Activated naive CD4-positive, alpha-beta T cell treated with anti-CD3 and anti-CD28 coated beads for 36 hours (primary cell): ENCODE measurements around the gene INTS1. TPM values are rescaled to one million over a fixed set of nuclear protein-coding genes. Genes with fewer than 3 reads are reported as not detected.
"Not testable (repeated sequence)": the region's sequence is repeated elsewhere in the genome, so short reads cannot be mapped to it uniquely, and the experiment has no call there.

Source experiments
- CTCF ChIA-PET: fragments of 350-600 bp; sonication (Branson Sonifier 250); formaldehyde crosslinking; loops from one replicate; lab custom pipeline; 2021; ENCODE audit warnings: antibody characterized with exemption; lab: Charles Lee
- DNase-seq: peaks from one replicate; pipeline ENCODE4 v3.0.0-alpha.2; 2020
- H3K27ac Mint-ChIP-seq: one replicate; pipeline ENCODE4 v1.8.0; 2021; ENCODE audit warnings: mild to moderate bottlenecking, mixed read lengths
- H3K27me3 Mint-ChIP-seq: one replicate; pipeline ENCODE4 v1.8.0; 2021; ENCODE audit warnings: low read depth, mixed read lengths
- H3K36me3 Mint-ChIP-seq: one replicate; pipeline ENCODE4 v1.8.0; 2021; ENCODE audit warnings: low read depth, mixed read lengths
- H3K4me1 Mint-ChIP-seq: one replicate; pipeline ENCODE4 v1.8.0; 2021; ENCODE audit warnings: low read depth, mixed read lengths
- H3K4me3 Mint-ChIP-seq: one replicate; pipeline ENCODE4 v1.8.0; 2021; ENCODE audit warnings: mild to moderate bottlenecking, moderate library complexity, mixed read lengths
- H3K9me3 Mint-ChIP-seq: one replicate; pipeline ENCODE4 v1.8.0; 2021; ENCODE audit warnings: mixed read lengths
- intact Hi-C: fragments of 100-400 bp; cut with micrococcal nuclease; formaldehyde crosslinking; loops from one replicate; pipeline ENCODE4 v1.15.1; 2023
- total RNA-seq, 2 experiments: library from RNA; stranded (reverse); gene quantifications; one replicate each; pipeline ENCODE4 v1.2.3, GENCODE V29; 2021

INTS1 gene
- total RNA-seq, 2 experiments from 2014 or later: 97.6 to 103 TPM

- no peak overlapping the region for H3K27ac Mint-ChIP-seq
- H3K9me3 Mint-ChIP-seq: peaks cover 6% of the 10 kb centered on the region
- CTCF ChIA-PET: interaction anchor here (1.2 kb wide), 1 partner anchor 33 kb away, joined by 3 read pairs; no protein-coding TSS in a partner anchor
These were observed 17.3 kb upstream of the INTS1 start for GRCh38 chr7:1521456-1521855.

GRCh38 chr7:1520539-1521234 lies 16.5 kb upstream of the INTS1 start:
- no peak overlapping the region for H3K27ac Mint-ChIP-seq
- H3K4me1 Mint-ChIP-seq: peaks cover 7% of the 10 kb centered on the region
- CTCF ChIA-PET: no interaction called here
- no peaks in the 10 kb centered on the region for H3K36me3 Mint-ChIP-seq
- peaks cover 6% of the 10 kb centered on the region for H3K9me3 Mint-ChIP-seq
- H3K4me3 Mint-ChIP-seq: no peak overlapping the region
- no peaks in the 10 kb centered on the region for H3K27me3 Mint-ChIP-seq
- intact Hi-C loops: no loop called here
- DNase-seq: no peak

More at GRCh38 chr7:1521456-1521855, 17.3 kb upstream of the INTS1 start:
- Mint-ChIP-seq H3K36me3 (no peaks in the 10 kb centered on the region), H3K4me1 (peaks cover 7% of the 10 kb centered on the region), H3K4me3 (no peak overlapping the region), H3K27me3 (no peaks in the 10 kb centered on the region)
- intact Hi-C loops: no loop called here
- DNase-seq: peak; percentile 49

- H3K9me3 Mint-ChIP-seq, H3K4me1 Mint-ChIP-seq, DNase-seq, intact Hi-C loops, H3K27me3 Mint-ChIP-seq, H3K4me3 Mint-ChIP-seq, H3K36me3 Mint-ChIP-seq, H3K27ac Mint-ChIP-seq: not testable (repeated sequence)
- CTCF ChIA-PET: interaction anchor here (2.4 kb wide), 1 partner anchor 14 kb away, joined by 6 read pairs; no protein-coding TSS in a partner anchor
These were observed 15.2 kb upstream of the INTS1 start for GRCh38 chr7:1519322-1519922.

GRCh38 chr7:1516586-1517251 lies 12.5 kb upstream of the INTS1 start:
- Mint-ChIP-seq H3K27ac (no peak overlapping the region), H3K4me3 (no peak overlapping the region), H3K4me1 (peaks cover 26% of the 10 kb centered on the region), H3K36me3 (no peaks in the 10 kb centered on the region), H3K27me3 (no peaks in the 10 kb centered on the region), H3K9me3 (peaks cover 6% of the 10 kb centered on the region)
- intact Hi-C loops: no loop called here
- no peak for DNase-seq
- CTCF ChIA-PET: interaction anchor here (0.6 kb wide), 1 partner anchor 209 kb away, joined by 6 read pairs; no protein-coding TSS in a partner anchor

- H3K4me1 Mint-ChIP-seq: peaks cover 22% of the 10 kb centered on the region
- H3K27me3 Mint-ChIP-seq, H3K9me3 Mint-ChIP-seq, DNase-seq, H3K27ac Mint-ChIP-seq, CTCF ChIA-PET, intact Hi-C loops, H3K4me3 Mint-ChIP-seq, H3K36me3 Mint-ChIP-seq: not testable (repeated sequence)
These were observed 11.3 kb upstream of the INTS1 start for GRCh38 chr7:1515509-1515967.

- H3K27me3 Mint-ChIP-seq: no peaks in the 10 kb centered on the region
- CTCF ChIA-PET: interaction anchor here (0.6 to 1.1 kb wide), 2 partner anchors 10 to 259 kb away, joined by 5 to 6 read pairs; partner anchors contain the start of gene INTS1
These were observed 10.8 kb upstream of the INTS1 start for GRCh38 chr7:1514995-1515401.

GRCh38 chr7:1514407-1514806 lies 10.2 kb upstream of the INTS1 start:
- Mint-ChIP-seq H3K4me3 (no peak overlapping the region), H3K27me3 (no peaks in the 10 kb centered on the region), H3K9me3 (peaks cover 6% of the 10 kb centered on the region), H3K36me3 (no peaks in the 10 kb centered on the region), H3K4me1 (peaks cover 22% of the 10 kb centered on the region), H3K27ac (no peak overlapping the region)
- CTCF ChIA-PET: interaction anchor here (0.6 to 1.1 kb wide), 4 partner anchors 10 to 483 kb away, joined by 3 to 6 read pairs (median 5); partner anchors contain the start of gene INTS1
- intact Hi-C loops: no loop called here
- DNase-seq: no peak

More at GRCh38 chr7:1514995-1515401, 10.8 kb upstream of the INTS1 start:
- no peaks in the 10 kb centered on the region for H3K36me3 Mint-ChIP-seq
- no peak overlapping the region for H3K4me3 Mint-ChIP-seq
- intact Hi-C loops: no loop called here
- no peak overlapping the region for H3K27ac Mint-ChIP-seq
- no peak for DNase-seq
- H3K4me1 Mint-ChIP-seq: peaks cover 22% of the 10 kb centered on the region
- H3K9me3 Mint-ChIP-seq: peaks cover 6% of the 10 kb centered on the region

- no peak overlapping the region for H3K4me3 Mint-ChIP-seq
- no peaks in the 10 kb centered on the region for H3K9me3 Mint-ChIP-seq
- H3K27me3 Mint-ChIP-seq: no peaks in the 10 kb centered on the region
- H3K36me3 Mint-ChIP-seq: no peaks in the 10 kb centered on the region
- intact Hi-C loops: loop anchor here (2.0 kb wide), 1 partner anchor 19 kb away; no protein-coding TSS in a partner anchor
- peaks cover 25% of the 10 kb centered on the region for H3K4me1 Mint-ChIP-seq
- H3K27ac Mint-ChIP-seq: no peak overlapping the region
- no peak for DNase-seq
- CTCF ChIA-PET: interaction anchor here (0.6 to 0.7 kb wide), 4 partner anchors 9 to 484 kb away, joined by 3 to 5 read pairs (median 3); no protein-coding TSS in a partner anchor
These were observed 9.5 kb upstream of the INTS1 start for GRCh38 chr7:1513657-1514095.

GRCh38 chr7:1512781-1513656 lies 8.8 kb upstream of the INTS1 start:
- H3K4me3 Mint-ChIP-seq: no peak overlapping the region
- peak overlapping the region; percentile 46 for H3K27ac Mint-ChIP-seq
- H3K9me3 Mint-ChIP-seq: no peaks in the 10 kb centered on the region
- no peaks in the 10 kb centered on the region for H3K36me3 Mint-ChIP-seq
- no peaks in the 10 kb centered on the region for H3K27me3 Mint-ChIP-seq
- DNase-seq: peak; percentile 64
- peaks cover 30% of the 10 kb centered on the region for H3K4me1 Mint-ChIP-seq
- CTCF ChIA-PET: interaction anchor here (0.7 kb wide), 1 partner anchor 8 kb away, joined by 3 read pairs; no protein-coding TSS in a partner anchor
- intact Hi-C loops: loop anchor here (2.0 kb wide), 1 partner anchor 20 kb away; no protein-coding TSS in a partner anchor

GRCh38 chr7:1511444-1512422 lies 7.5 kb upstream of the INTS1 start:
- Mint-ChIP-seq H3K36me3 (no peaks in the 10 kb centered on the region), H3K4me3 (no peak overlapping the region), H3K27ac (no peak overlapping the region), H3K9me3 (no peaks in the 10 kb centered on the region), H3K27me3 (no peaks in the 10 kb centered on the region), H3K4me1 (peaks cover 38% of the 10 kb centered on the region)
- CTCF ChIA-PET: no interaction called here
- intact Hi-C loops: loop anchor here (2.0 kb wide), 1 partner anchor 21 kb away; no protein-coding TSS in a partner anchor
- no peak for DNase-seq
